KG1 (cell line): ENCODE data around the gene TTLL3.

Experiments
- DNase-seq: peaks from one replicate; lab custom pipeline; 2025; lab: John Stamatoyannopoulos, UW

TTLL3 gene

DNA sequence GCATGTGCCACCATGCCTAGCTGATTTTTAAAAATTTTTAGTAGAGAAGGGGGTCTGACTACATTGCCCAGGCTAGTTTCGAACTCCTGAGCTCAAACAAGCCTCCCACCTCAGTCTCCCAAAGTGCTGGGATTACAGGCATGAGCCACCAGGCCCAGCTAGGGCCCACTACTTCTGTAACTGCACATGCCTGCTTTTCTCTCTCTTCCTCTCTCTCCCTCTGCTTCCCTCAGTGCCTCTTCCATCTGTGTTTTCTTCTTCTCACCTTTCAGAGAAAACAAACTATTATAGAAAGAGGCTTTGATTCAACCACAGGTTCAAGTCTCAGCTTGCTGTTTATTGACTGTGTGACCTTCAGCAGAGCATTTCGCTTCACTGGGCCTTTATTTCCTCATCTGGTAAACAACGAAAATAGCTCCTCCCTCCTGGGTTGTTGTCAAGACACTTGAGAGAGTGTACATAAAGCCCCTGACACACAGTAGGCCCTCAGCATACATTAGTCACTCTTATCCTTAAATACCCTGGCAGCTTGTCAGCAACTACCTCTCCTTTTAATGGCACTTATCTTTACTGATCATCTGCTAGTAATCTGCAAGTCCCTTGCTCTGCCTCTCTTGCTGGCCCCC is 28.0 kb upstream of the TTLL3 start:
- DNase-seq = no peak

- no peak for DNase-seq
These were observed 27.3 kb upstream of the TTLL3 start for GRCh38 chr3:9782770-9783169.

DNA sequence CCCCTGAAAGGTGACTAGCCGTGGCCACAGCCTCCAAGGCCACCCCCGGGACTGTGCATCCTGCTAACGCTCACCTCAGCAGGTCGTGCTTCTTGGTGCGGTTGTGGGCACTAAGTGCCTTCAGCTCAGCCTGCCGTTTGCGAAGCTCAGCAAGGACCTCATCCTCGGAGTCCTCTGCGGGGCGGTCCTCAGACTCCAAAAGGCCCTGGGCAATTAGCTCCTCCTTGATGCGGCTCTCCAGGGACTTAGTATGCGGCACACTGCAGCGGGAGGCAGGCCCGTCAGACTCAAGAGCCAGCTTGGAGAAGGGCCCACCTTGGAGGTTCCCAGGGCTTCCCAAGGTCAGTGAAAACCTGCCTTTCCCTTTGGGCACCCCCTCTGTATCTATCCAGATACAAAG is 26.1 kb upstream of the TTLL3 start:
- no peak for DNase-seq

DNA sequence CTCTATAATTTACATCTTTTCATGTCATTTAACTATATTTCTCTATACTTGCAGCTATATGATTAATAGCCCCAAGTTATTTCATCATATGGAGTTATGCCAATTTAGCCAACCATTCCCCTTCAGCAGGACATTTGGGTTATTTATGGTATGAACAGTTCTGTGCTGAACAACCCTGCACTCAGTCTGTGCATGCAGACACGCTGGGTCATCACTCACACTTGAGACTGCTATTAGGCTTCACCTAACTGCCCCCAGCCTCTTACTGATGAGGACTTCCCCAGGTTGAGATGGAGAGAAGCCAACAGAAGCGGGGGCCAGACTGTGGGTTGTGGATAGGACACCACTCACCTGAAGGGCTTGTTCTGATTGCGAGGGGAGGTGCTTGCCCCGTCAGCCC is 25.1 kb upstream of the TTLL3 start:
- no peak for DNase-seq

GRCh38 chr3:9785602-9786001 is 24.5 kb upstream of the TTLL3 start:
- DNase-seq = no peak

DNA sequence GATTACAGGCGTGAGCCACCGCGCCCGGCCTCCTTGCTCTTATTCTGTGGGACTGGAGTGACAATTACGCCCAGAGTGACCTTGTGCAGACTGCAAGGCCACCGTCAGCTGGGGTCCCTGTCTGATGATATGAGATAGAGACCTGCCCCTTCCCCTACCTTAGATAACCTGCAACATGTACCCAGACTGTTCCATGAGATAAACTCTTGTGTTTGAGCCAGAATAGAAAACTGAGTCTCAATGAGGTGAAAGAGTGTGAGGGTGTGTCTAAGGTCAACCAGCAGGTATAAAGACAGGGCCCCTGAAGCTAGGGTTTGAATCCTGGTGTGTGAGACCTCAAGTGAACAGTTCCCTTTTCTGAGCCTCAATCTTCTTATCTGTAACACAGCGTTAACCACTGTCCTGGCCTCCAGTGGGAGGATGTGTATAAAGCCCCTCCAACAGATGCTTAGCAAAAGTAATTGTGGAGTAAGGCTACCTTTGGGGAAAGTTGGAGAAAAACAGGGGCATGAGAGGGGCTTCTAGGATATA is 23.8 kb upstream of the TTLL3 start:
- no peak for DNase-seq

- no peak for DNase-seq
These were observed 23.0 kb upstream of the TTLL3 start for GRCh38 chr3:9786825-9787669.

DNA sequence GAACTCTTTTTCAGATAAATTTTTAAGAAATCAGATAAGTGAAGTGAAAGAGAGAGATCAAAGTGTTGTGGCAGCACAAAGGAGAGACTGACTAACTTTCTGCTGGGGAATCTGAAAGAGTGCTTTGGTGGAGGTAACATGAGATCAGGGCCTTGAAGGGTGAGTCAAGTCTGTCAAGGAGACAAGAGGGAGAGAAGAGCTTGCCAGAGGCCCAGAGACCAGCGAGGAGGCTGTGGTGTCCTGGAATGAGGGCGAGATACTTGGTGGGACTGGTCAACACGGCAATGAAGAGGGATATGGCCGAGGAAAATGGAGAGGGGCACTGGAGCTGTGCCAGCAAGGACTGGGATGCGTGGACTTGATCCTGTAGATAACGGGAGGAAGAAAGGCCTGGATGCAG is 22.3 kb upstream of the TTLL3 start:
- no peak for DNase-seq

DNA sequence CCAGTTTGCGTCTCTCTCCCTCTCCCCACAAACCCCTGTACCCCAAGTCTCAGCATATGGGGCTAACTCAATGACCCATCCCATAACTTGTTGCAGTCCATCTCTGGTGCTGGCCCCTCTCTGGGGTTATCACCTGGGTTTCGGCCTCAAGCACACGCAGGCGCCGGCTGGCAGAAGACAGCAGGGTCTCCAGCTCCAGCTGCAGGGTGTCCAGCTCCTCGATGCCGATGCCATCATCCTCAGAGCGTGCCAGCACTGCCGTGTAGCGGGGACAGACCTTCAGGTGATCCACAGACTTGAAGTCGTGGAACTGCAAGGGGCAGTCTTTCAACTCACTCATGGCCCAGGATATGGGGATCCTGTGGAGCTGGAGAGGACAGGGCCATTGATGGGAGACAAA is 18.9 kb upstream of the TTLL3 start:
- DNase-seq = no peak

GRCh38 chr3:9791790-9792404 is 18.2 kb upstream of the TTLL3 start:
- DNase-seq = no peak

- peak; percentile 95 for DNase-seq
These were observed 17.5 kb upstream of the TTLL3 start, which contains the start of the genes ARPC4 and TADA3 for GRCh38 chr3:9792405-9793160. TSS of gene ARPC4 (plus strand) at chr3:9793082. CDS start at chr3:9793122, 40 bp downstream. TSS of gene TADA3 (minus strand) at chr3:9792473. CDS start at chr3:9791466, 1,007 bp downstream.

DNA sequence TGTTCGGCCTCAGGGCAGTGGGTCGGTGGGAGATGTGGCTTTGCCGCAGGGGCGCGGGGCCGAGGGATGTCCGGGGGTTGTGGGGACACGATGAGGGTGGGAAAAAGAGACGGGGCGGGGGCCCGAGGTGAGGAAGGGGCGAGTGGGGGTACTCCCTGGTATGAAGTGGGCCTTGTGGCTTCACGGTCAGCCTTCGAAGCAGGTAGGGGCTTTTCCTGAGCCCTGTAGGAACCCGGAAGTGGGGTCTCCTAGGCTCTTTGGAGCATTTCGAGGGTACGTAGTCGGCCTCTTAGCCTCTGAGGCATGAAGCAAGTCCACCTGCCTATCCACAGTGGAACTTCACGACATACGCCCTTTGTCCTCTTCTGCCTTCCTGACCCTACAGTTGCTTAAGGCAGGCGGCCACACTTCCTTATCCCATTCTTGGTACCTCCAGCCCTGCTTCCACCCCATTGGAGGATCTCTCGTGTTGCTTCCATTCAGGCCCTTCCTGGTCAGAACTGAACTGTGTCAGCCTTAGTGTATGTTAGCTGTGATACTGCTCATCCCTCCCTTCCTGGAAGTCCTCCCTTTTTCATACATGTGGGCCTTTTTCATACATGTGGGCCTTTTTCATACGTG is 16.8 kb upstream of the TTLL3 start:
- peak; percentile 23 for DNase-seq

- no peak for DNase-seq
These were observed 15.7 kb upstream of the TTLL3 start for GRCh38 chr3:9794400-9794799.

GRCh38 chr3:9795207-9795606 is 14.9 kb upstream of the TTLL3 start:
- DNase-seq = no peak

DNA sequence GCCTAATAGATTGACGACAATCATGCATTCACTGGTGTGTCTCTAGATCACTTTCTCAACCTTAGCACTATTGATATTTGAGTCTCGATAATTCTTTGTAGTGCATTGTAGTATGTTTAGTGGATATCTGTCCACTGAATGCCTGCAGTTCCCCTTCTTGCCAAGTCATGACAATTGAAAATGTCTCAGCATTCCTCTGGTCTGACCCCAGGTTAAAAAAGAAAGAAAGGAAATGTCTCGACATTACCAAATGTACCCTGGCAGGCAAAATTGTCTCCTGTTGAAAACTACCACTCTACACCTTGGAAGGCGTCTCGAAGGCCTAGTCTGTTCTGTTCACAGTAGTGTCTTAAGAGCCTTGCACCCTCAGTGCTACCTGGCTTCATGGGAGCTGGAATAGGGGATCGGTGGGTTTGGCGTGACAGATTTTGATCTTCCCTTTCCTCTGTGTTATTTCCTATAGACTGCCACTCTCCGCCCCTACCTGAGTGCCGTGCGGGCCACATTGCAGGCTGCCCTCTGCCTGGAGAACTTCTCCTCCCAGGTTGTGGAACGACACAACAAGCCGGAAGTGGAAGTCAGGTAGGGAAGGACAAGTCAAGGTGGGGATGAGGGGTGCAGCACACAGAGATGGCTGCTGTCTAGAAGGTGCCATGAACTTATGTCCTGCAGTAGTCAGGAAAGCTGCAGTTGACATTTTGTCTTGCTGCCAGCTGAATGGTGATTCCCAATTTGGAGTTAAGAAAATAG is 12.7 kb upstream of the TTLL3 start:
- DNase-seq = no peak

- no peak for DNase-seq
These were observed 9.5 kb upstream of the TTLL3 start for GRCh38 chr3:9800529-9800928.

- DNase-seq = no peak
These were observed 6.6 kb upstream of the TTLL3 start for GRCh38 chr3:9803494-9803893.

GRCh38 chr3:9804996-9805395 is 5.1 kb upstream of the TTLL3 start:
- no peak for DNase-seq

- no peak for DNase-seq
These were observed 3.9 kb upstream of the TTLL3 start for GRCh38 chr3:9806137-9806536.

GRCh38 chr3:9806688-9807589 is 3.1 kb upstream of the TTLL3 start:
- DNase-seq = no peak
